Progenitor cell of endocrine pancreas (in vitro differentiated cells): ENCODE results near the gene TTC4. TPM values are rescaled to one million over a fixed set of nuclear protein-coding genes. Genes with fewer than 3 reads are reported as not detected.

Experiments
- DNase-seq: peaks from one replicate; pipeline ENCODE4 v3.0.0; 2021; ENCODE audit warnings: low spot score; ENCODE audit not compliant: unreplicated experiment
- H3K27ac Mint-ChIP-seq: 2 replicates; pipeline ENCODE4 v1.8.0; 2021; ENCODE audit warnings: mild to moderate bottlenecking, moderate library complexity, mixed read lengths
- H3K27me3 Mint-ChIP-seq: 2 replicates; pipeline ENCODE4 v1.8.0; 2021; ENCODE audit warnings: mixed read lengths
- H3K36me3 Mint-ChIP-seq: 2 replicates; pipeline ENCODE4 v1.8.0; 2022; ENCODE audit warnings: mixed read lengths; ENCODE audit not compliant: insufficient read depth
- H3K4me1 Mint-ChIP-seq: 2 replicates; pipeline ENCODE4 v1.8.0; 2021; ENCODE audit warnings: low read depth, mixed read lengths
- H3K4me3 Mint-ChIP-seq: 2 replicates; pipeline ENCODE4 v1.8.0; 2021; ENCODE audit warnings: low read depth, mild to moderate bottlenecking, moderate library complexity, mixed read lengths
- H3K9me3 Mint-ChIP-seq: 2 replicates; pipeline ENCODE4 v1.8.0; 2021; ENCODE audit warnings: low read depth, mixed read lengths
- CTCF ChIP-seq: fragments of 200-600 bp; sonication (generic); IDR thresholded peaks from one replicate; pipeline ENCODE4 v1.5.0; 2021; ENCODE audit warnings: antibody characterized with exemption, mild to moderate bottlenecking; ENCODE audit not compliant: unreplicated experiment
- total RNA-seq: library from RNA; stranded (reverse); gene quantifications from 2 replicates; pipeline ENCODE4 v1.2.1, GENCODE V29; 2021

Gene TTC4
- total RNA-seq, 1 donor from 2014 or later = 24.0 TPM

GRCh38 chr1:54685335-54685905, 30.2 kb upstream of the TTC4 start:
- Mint-ChIP-seq H3K27me3 (no peaks in the 10 kb centered on the region), H3K27ac (no peak overlapping the region), H3K4me3 (no peak overlapping the region), H3K36me3 (no peaks in the 10 kb centered on the region), H3K4me1 (peaks cover 17% of the 10 kb centered on the region), H3K9me3 (no peaks in the 10 kb centered on the region)
- no peak for TF ChIP-seq CTCF
- no peak for DNase-seq

GRCh38 chr1:54686155-54686554, 29.5 kb upstream of the TTC4 start:
- no peak overlapping the region for H3K27ac Mint-ChIP-seq
- no peak overlapping the region for H3K4me3 Mint-ChIP-seq
- H3K27me3 Mint-ChIP-seq = no peaks in the 10 kb centered on the region
- no peak for TF ChIP-seq CTCF
- H3K36me3 Mint-ChIP-seq = no peaks in the 10 kb centered on the region
- H3K4me1 Mint-ChIP-seq = peaks cover 11% of the 10 kb centered on the region
- H3K9me3 Mint-ChIP-seq = no peaks in the 10 kb centered on the region
- DNase-seq = no peak

GRCh38 chr1:54694771-54695170, 20.9 kb upstream of the TTC4 start:
- Mint-ChIP-seq H3K9me3 (no peaks in the 10 kb centered on the region), H3K4me3 (no peak overlapping the region)
- TF ChIP-seq CTCF = no peak

GRCh38 chr1:54695221-54695620, 20.4 kb upstream of the TTC4 start:
- Mint-ChIP-seq H3K9me3 (no peaks in the 10 kb centered on the region), H3K4me3 (no peak overlapping the region), H3K4me1 (no peaks in the 10 kb centered on the region), H3K27ac (no peak overlapping the region), H3K27me3 (peaks cover 9% of the 10 kb centered on the region), H3K36me3 (no peaks in the 10 kb centered on the region)
- no peak for DNase-seq
- no peak for TF ChIP-seq CTCF

More at GRCh38 chr1:54694771-54695170, 20.9 kb upstream of the TTC4 start:
- H3K36me3 Mint-ChIP-seq = no peaks in the 10 kb centered on the region
- H3K27ac Mint-ChIP-seq = no peak overlapping the region
- DNase-seq = no peak
- peaks cover 9% of the 10 kb centered on the region for H3K27me3 Mint-ChIP-seq
- no peaks in the 10 kb centered on the region for H3K4me1 Mint-ChIP-seq

- H3K9me3 Mint-ChIP-seq = no peaks in the 10 kb centered on the region
- H3K4me3 Mint-ChIP-seq = no peak overlapping the region
- no peaks in the 10 kb centered on the region for H3K4me1 Mint-ChIP-seq
- no peak overlapping the region for H3K27ac Mint-ChIP-seq
- no peak for DNase-seq
- peaks cover 9% of the 10 kb centered on the region for H3K27me3 Mint-ChIP-seq
- TF ChIP-seq CTCF = no peak
- H3K36me3 Mint-ChIP-seq = no peaks in the 10 kb centered on the region
These were observed 19.9 kb upstream of the TTC4 start for GRCh38 chr1:54695764-54696163.
